Measurements from ENCODE around the gene LRRC74B. TPM values are rescaled to one million over a fixed set of nuclear protein-coding genes. Genes with fewer than 3 reads are reported as not detected.

LRRC74B gene
- total RNA-seq, 1 experiment from 2014 or later: not detected

- H3K4me1 ChIP-seq: peaks cover 9% of the 10 kb centered on the region; the same call in 1 of the 2 replicates
- peaks cover 25% of the 10 kb centered on the region for H3K36me3 ChIP-seq
- H3K4me3 ChIP-seq: no peak overlapping the region
- peak; percentile 47 to 64 for DNase-seq
- no peaks in the 10 kb centered on the region for H3K9me3 ChIP-seq (replicated peaks)
- no peaks in the 10 kb centered on the region for H3K27me3 ChIP-seq
- H3K27ac ChIP-seq: no peak overlapping the region
Measured at GRCh38 chr22:21009638-21010425, 35.9 kb upstream of the LRRC74B start.

GRCh38 chr22:21010426-21011113, 35.2 kb upstream of the LRRC74B start:
- H3K27ac ChIP-seq: no peak overlapping the region

GRCh38 chr22:21012446-21013407, 33.0 kb upstream of the LRRC74B start:
- no peaks in the 10 kb centered on the region for H3K27me3 ChIP-seq
- peak overlapping the region; percentile 95; the same call in 1 of the 2 replicates for H3K27ac ChIP-seq
- no peaks in the 10 kb centered on the region for H3K9me3 ChIP-seq (replicated peaks)
- H3K4me3 ChIP-seq: peak overlapping the region; percentile 76
- H3K36me3 ChIP-seq: peaks cover 10% of the 10 kb centered on the region; the same call in 1 of the 2 replicates
- peaks cover 17% of the 10 kb centered on the region; the same call in 1 of the 2 replicates for H3K4me1 ChIP-seq
- DNase-seq: no peak

More at GRCh38 chr22:21010426-21011113, 35.2 kb upstream of the LRRC74B start:
- Histone ChIP-seq H3K4me3 (no peak overlapping the region), H3K9me3 (replicated peaks) (no peaks in the 10 kb centered on the region), H3K4me1 (peaks cover 9% of the 10 kb centered on the region; the same call in 1 of the 2 replicates), H3K27me3 (no peaks in the 10 kb centered on the region), H3K36me3 (peaks cover 22% of the 10 kb centered on the region)
- DNase-seq: no peak

GRCh38 chr22:21013657-21014201, 32.0 kb upstream of the LRRC74B start:
- no peaks in the 10 kb centered on the region for H3K9me3 ChIP-seq (replicated peaks)
- DNase-seq: no peak
- peaks cover 4% of the 10 kb centered on the region; the same call in 1 of the 2 replicates for H3K36me3 ChIP-seq
- peak overlapping the region; percentile 76 for H3K4me3 ChIP-seq
- H3K27ac ChIP-seq: peak overlapping the region; percentile 95
- peaks cover 17% of the 10 kb centered on the region; the same call in 1 of the 2 replicates for H3K4me1 ChIP-seq
- no peaks in the 10 kb centered on the region for H3K27me3 ChIP-seq

- peak overlapping the region; percentile 76 for H3K4me3 ChIP-seq
- no peaks in the 10 kb centered on the region for H3K27me3 ChIP-seq
- H3K36me3 ChIP-seq: 0 out of 2 replicates have a peak, but pooled peaks cover 3% of the 10 kb centered on the region
- H3K9me3 ChIP-seq (replicated peaks): no peaks in the 10 kb centered on the region
- DNase-seq: peak; percentile 98
- H3K4me1 ChIP-seq: peaks cover 17% of the 10 kb centered on the region; the same call in 1 of the 2 replicates
- H3K27ac ChIP-seq: peak overlapping the region; percentile 95
Measured at GRCh38 chr22:21014202-21014725, 31.5 kb upstream of the LRRC74B start.

GRCh38 chr22:21014726-21015465, 30.9 kb upstream of the LRRC74B start, which contains the start of gene P2RX6:
Gene P2RX6, plus strand, starts transcription at chr22:21015165. Its CDS starts 10 bp downstream, at chr22:21015175.
- peak; percentile 97 to 98 for DNase-seq

GRCh38 chr22:21015466-21016006, 30.2 kb upstream of the LRRC74B start:
- Histone ChIP-seq H3K4me1 (peaks cover 17% of the 10 kb centered on the region; the same call in 1 of the 2 replicates), H3K4me3 (peak overlapping the region; percentile 76), H3K9me3 (replicated peaks) (no peaks in the 10 kb centered on the region), H3K27ac (peak overlapping the region; percentile 95), H3K27me3 (no peaks in the 10 kb centered on the region), H3K36me3 (no peaks in the 10 kb centered on the region)
- DNase-seq: peak in 1 of 2 experiments; percentile 58

More at GRCh38 chr22:21014726-21015465, 30.9 kb upstream of the LRRC74B start, which contains the start of gene P2RX6:
- H3K36me3 ChIP-seq: 0 out of 2 replicates have a peak, but pooled peaks cover 2% of the 10 kb centered on the region
- H3K9me3 ChIP-seq (replicated peaks): no peaks in the 10 kb centered on the region
- no peaks in the 10 kb centered on the region for H3K27me3 ChIP-seq
- peak within 1 kb of the TSS; percentile 76 for H3K4me3 ChIP-seq
- H3K27ac ChIP-seq: peak within 1 kb of the TSS; percentile 95
- H3K4me1 ChIP-seq: peaks cover 17% of the 10 kb centered on the region; the same call in 1 of the 2 replicates

- H3K36me3 ChIP-seq: no peaks in the 10 kb centered on the region
- H3K27ac ChIP-seq: no peak overlapping the region
- H3K27me3 ChIP-seq: no peaks in the 10 kb centered on the region
- no peaks in the 10 kb centered on the region for H3K9me3 ChIP-seq (replicated peaks)
- peaks cover 17% of the 10 kb centered on the region; the same call in 1 of the 2 replicates for H3K4me1 ChIP-seq
- DNase-seq: no peak
- H3K4me3 ChIP-seq: no peak overlapping the region
Measured at GRCh38 chr22:21016644-21017420, 28.9 kb upstream of the LRRC74B start.

GRCh38 chr22:21018314-21018713, 27.4 kb upstream of the LRRC74B start:
- no peak for DNase-seq
- H3K4me3 ChIP-seq: no peak overlapping the region

GRCh38 chr22:21020802-21021429, 24.8 kb upstream of the LRRC74B start:
- peak in 1 of 2 experiments; percentile 55 for DNase-seq
- Histone ChIP-seq H3K27me3 (no peaks in the 10 kb centered on the region), H3K4me3 (no peak overlapping the region), H3K4me1 (peaks cover 8% of the 10 kb centered on the region; the same call in 1 of the 2 replicates), H3K9me3 (replicated peaks) (no peaks in the 10 kb centered on the region), H3K36me3 (no peaks in the 10 kb centered on the region), H3K27ac (no peak overlapping the region)

More at GRCh38 chr22:21018314-21018713, 27.4 kb upstream of the LRRC74B start:
- peaks cover 11% of the 10 kb centered on the region; the same call in 1 of the 2 replicates for H3K4me1 ChIP-seq
- no peaks in the 10 kb centered on the region for H3K9me3 ChIP-seq (replicated peaks)
- H3K36me3 ChIP-seq: no peaks in the 10 kb centered on the region
- H3K27ac ChIP-seq: no peak overlapping the region
- H3K27me3 ChIP-seq: no peaks in the 10 kb centered on the region

GRCh38 chr22:21022507-21022906, 23.2 kb upstream of the LRRC74B start:
- no peak overlapping the region for H3K27ac ChIP-seq
- H3K27me3 ChIP-seq: no peaks in the 10 kb centered on the region
- peaks cover 6% of the 10 kb centered on the region for H3K4me1 ChIP-seq
- no peak for DNase-seq
- H3K9me3 ChIP-seq (replicated peaks): no peaks in the 10 kb centered on the region
- no peak overlapping the region for H3K4me3 ChIP-seq
- H3K36me3 ChIP-seq: no peaks in the 10 kb centered on the region
